COLO668 (cell line): ENCODE measurements around the gene NAGLU.
"Not testable (repeated sequence)": the region's sequence is repeated elsewhere in the genome, so short reads cannot be mapped to it uniquely, and the experiment has no call there.

Experiments used
- DNase-seq: peaks from one replicate; lab custom pipeline; 2025; ENCODE audit not compliant: unreplicated experiment; lab: John Stamatoyannopoulos, UW

NAGLU gene

DNA sequence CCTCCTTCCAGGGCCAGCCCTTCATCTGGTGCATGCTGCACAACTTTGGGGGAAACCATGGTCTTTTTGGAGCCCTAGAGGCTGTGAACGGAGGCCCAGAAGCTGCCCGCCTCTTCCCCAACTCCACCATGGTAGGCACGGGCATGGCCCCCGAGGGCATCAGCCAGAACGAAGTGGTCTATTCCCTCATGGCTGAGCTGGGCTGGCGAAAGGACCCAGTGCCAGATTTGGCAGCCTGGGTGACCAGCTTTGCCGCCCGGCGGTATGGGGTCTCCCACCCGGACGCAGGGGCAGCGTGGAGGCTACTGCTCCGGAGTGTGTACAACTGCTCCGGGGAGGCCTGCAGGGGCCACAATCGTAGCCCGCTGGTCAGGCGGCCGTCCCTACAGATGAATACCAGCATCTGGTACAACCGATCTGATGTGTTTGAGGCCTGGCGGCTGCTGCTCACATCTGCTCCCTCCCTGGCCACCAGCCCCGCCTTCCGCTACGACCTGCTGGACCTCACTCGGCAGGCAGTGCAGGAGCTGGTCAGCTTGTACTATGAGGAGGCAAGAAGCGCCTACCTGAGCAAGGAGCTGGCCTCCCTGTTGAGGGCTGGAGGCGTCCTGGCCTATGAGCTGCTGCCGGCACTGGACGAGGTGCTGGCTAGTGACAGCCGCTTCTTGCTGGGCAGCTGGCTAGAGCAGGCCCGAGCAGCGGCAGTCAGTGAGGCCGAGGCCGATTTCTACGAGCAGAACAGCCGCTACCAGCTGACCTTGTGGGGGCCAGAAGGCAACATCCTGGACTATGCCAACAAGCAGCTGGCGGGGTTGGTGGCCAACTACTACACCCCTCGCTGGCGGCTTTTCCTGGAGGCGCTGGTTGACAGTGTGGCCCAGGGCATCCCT lies 7.4 kb downstream of the NAGLU start:
- DNase-seq = no peak

DNA sequence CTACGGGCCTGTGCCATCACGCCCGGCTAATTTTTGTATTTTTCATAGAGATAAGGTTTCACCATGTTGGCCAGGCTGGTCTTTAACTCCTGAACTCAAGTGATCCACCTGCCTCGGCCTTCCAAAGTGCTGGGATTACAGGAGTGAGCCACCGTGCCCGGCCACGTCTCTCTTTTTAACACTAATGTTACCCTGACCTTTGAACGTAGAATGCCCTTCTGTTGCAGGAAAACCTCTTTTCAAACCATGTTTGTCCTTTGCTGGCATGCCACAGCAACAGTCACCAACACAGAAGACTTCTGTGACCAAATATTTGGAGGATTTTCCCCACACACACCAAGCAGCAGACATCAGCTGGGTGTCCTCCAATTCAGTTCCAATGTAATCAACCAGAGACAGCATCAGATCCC lies 8.8 kb downstream of the NAGLU start:
- DNase-seq = no peak

DNA sequence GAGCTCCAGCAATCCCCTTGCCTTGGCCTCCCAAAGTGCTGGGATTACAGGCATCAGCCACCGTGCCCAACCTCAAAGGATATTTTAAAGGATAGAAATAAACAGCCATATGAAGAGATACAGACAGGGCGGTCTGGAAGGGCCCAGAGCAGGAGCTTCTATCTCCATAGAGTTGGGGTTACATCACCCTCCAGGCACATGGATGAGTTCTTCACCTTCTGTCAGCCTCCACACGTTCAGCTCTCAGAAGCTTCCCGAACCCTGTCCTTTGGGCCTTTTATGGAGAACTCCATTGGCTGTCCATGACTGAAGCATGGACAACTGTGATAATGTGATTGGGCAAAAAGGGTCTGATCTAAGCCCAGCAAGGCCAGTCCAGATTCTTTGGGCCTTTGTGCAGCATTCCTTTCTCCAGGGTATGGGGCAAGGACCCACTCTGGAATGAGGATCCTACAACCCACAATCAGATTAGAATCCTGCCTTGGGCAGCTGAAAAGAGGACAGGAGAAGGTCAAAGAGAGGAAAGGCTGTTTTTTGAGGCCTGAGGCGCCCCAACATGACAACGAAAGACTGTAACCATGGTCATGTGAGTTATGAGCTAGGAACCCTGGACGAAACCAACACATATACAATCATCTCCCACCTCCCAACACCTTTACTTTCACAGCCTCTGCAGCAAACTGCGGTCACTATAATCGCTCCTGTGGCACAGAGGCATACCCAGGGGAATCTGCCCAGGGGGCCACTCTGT lies 9.9 kb downstream of the NAGLU start:
- DNase-seq = not testable (repeated sequence)

DNA sequence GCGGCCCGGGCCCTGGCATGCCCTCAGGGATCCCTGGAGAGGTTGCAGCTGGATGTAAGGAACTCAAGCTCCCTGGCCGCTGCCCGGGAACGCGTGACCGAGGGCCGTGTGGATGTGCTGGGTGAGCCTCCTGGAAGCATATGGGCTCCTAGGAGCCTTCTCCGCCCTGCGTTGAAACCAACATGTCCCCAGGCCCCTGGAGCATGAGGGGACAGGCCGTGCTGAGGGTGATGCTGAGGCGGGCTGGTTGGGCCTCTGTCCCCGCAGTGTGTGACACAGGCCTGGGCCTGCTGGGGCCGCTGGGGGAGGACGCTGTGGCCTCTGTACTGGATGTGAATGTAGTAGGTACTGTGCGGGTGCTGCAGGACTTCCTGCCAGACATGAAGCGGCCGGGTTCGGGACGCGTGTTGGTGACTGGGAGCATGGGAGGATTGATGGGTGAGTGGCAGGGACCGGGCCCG lies 11.0 kb downstream of the NAGLU start:
- DNase-seq = peak; percentile 5

DNA sequence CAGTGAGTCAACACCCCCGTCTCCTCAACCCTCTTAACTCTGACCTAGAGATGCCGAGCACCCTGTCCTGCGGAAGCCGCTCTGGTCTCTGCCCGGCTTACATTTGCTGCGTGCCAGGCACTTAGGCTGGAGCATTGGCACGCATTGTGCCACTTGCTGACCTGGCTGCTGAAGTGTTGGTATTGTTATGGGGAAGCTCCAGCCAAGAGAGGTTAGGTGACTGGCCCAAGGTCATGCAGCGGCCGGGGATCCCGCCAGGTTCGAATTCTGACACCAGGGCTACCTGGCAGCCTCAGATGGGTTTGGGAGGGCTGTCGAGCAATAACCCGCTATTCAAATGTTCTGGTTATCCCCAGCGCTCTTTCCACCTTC lies 11.6 kb downstream of the NAGLU start:
- no peak for DNase-seq

DNA sequence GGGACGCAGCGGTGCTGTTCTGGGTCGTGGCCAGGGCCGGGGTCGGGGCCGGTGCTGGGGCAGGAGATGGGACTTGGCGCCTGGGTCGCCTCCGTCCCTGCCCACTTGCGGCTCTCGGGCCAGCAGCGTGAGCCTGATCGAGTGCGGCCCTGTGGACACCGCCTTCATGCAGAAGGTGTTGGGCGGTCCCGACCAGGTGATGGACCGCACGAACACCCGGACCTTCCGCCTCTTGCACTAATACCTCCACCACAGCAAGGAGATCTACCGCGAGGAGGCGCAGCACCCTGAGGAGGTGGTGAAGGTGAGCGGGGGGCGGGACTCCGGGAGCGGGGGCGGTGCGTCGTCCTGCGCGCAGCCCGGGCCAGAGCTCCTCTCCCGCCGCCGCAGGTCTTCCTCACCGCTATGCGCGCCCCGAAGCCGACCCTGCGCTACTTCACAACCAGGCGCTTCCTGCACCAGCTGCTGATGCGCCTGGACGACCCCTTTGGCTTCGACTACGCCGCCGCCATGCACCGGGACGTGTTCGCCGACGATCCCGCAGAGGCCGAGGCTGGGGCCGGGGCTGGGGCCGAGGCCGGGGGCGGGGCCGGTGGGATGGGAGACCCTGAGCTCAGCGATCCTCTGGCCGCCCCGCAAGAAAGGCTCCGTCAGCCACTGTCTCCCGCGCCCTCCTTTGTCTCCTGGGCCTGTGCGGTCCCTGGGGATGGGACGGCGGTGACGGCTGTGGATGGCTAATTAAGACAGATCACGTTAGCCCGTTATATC lies 12.2 kb downstream of the NAGLU start:
- DNase-seq = peak; percentile 75

DNA sequence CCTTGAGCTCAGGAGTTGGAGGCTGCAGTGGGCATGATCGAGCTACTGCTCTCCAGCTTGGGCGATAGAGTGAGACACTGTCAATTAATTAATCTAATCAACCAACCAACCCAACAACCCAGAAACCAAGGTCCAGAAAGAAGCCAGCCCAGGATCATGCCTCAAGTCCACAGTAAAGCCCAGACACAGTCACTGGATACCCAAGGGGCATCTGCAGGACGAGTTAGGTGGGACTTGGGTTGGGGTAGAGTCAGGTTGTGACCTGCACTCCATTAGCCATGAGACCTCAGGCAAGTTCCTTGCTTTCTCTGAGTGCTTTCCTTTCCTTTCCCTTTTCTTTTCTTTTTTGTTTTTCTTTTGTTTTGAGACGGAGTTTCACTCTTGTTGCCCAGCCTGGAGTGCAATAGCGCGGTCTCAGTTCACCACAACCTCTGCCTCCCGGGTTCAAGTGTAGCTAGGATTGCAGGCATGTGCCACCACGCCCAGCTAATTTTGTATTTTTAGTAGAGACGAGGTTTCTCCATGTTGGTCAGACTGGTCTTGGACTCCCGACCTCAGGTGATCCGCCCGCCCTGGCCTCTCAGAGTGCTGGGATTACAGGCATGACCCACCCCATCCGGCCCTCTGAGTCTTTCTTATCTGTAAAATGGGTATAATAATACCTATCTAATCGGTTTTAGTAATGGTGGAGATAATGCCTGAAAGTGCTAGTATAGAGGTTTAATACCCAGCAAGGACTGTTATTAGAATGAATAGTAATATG lies 13.1 kb downstream of the NAGLU start:
- no peak for DNase-seq

DNA sequence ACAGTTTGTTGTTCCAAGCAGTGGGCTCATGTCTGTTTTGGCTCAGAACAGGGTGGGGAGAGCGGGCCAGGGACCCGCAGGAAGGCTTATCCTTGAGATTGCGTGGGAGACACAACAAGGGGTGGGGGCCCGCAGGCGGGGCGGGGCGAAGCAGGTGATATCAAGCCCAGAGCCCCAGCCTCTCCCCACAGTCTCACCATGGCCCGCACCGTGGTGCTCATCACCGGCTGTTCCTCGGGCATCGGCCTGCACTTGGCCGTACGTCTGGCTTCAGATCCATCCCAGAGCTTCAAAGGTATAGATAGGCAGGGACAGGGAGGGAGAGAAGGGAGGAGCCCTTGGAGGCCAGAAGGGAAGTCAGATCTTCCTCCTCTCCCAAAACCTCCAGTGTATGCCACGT lies 16.7 kb downstream of the NAGLU start, which contains the start of gene HSD17B1:
Gene HSD17B1 (plus strand): TSS at position 188 of the 400 bp plus-strand sequence. CDS start 11 bp downstream, at position 199.
- DNase-seq = not testable (repeated sequence)

DNA sequence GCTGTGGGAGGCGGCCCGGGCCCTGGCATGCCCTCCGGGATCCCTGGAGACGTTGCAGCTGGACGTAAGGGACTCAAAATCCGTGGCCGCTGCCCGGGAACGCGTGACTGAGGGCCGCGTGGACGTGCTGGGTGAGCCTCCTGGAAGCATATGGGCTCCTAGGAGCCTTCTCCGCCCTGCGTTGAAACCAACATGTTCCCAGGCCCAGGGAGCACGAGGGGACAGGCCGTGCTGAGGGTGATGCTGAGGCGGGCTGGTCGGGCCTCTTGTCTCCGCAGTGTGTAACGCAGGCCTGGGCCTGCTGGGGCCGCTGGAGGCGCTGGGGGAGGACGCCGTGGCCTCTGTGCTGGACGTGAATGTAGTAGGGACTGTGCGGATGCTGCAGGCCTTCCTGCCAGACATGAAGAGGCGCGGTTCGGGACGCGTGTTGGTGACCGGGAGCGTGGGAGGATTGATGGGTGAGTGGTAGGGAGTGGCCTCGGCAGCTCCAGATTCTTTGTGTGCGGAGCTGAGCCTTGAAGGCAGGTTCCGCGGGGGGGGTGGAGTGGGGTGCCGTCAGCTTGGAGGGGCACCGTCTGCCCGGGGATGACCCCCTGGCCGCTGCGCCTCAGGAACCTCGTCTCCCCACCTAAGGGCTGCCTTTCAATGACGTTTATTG lies 17.2 kb downstream of the NAGLU start:
- no peak for DNase-seq

DNA sequence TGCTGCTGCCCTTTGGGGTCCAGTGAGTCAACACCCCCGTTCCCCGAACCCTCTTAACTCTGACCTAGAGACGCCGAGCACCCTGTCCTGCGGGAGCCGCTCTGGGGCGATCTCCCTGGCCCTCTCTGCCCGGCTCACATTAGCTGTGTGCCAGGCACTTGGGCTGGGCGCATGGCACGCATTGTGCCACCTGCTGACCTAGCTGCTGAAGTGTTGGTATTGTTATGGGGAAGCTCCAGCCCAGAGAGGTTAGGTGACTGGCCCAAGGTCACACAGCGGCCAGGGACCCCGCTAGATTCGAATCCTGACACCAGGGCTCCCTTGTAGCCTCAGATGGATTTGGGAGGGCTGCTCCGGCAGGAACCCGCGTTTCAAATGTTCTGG lies 17.8 kb downstream of the NAGLU start:
- DNase-seq = peak; percentile 18

DNA sequence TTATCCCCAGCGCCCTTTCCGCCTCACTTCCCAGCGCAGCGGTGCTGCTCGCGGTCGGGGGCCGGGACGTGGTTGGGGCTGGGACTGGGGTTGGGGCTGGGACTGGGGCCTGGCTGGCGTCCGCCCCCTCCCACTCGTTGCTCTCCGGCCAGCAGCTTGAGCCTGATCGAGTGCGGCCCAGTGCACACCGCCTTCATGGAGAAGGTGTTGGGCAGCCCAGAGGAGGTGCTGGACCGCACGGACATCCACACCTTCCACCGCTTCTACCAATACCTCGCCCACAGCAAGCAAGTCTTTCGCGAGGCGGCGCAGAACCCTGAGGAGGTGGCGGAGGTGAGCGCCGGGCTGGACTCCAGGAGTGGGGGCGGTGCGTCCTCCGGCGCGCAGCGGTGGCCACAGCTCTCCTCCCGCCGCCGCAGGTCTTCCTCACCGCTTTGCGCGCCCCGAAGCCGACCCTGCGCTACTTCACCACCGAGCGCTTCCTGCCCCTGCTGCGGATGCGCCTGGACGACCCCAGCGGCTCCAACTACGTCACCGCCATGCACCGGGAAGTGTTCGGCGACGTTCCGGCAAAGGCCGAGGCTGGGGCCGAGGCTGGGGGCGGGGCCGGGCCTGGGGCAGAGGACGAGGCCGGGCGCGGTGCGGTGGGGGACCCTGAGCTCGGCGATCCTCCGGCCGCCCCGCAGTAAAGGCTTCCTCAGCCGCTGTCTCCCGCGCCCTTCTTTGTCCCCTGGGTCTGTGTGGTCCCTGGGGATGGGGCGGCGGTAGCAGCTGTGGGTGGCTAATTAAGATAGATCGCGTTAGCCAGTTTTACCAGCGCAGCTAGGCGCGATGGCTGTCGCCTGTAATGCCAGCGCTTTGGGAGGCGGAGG lies 18.4 kb downstream of the NAGLU start:
- peak; percentile 83 for DNase-seq

DNA sequence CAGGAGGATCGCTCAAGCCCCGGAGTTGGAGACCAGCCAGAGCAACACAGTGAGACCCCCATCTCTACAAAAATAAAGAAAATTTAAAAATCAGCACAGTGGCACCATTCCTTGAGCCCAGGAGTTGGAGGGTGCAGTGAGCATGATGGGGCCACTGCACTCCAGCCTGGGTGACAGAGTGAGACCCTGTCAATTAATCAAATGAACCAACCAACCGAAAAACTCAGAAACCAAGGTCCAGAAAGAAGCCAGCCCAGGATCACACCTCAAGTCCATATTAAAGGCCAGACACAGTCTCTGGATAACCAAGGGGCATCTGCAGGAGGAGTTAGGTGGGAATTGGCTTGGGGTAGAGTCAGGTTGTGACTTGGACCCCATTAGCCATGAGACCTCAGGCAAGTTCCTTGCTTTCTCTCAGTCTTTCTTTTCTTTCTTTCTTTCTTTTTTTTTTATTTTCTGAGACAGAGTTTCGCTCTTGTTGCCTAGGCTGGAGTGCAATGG lies 19.1 kb downstream of the NAGLU start:
- DNase-seq = no peak

DNA sequence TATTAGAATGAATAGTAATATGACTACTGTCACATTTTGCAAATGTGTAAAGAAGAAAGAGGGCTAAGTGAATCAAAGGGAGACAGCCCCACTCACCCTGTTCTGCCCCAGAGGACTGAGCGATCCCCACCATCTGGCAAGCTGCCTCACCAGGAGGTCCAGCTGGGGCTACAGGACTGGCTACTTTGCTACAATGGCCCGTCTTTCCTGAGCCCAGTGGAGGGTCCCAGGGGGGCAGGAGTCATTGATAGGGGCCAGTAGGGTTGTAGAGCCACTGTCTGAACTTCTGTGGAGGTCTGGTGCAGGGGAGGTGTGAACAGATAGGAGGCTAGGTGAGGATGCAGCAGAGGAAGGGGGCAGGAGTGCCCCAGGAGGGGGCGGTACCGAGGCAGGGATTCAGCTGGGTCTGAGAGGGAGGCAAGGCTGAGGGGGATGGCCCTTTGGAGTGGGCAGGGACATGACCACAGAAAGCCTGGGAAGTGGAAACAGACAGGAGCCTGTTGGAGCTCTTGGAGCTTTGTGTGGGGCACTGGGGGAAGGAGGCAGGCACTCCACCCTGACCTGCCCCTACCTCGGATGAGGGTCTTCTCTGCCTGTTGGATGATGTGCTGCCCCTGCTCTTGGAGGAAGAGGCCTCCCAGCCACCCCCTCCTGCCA lies 20.0 kb downstream of the NAGLU start:
- DNase-seq = not testable (repeated sequence)

DNA sequence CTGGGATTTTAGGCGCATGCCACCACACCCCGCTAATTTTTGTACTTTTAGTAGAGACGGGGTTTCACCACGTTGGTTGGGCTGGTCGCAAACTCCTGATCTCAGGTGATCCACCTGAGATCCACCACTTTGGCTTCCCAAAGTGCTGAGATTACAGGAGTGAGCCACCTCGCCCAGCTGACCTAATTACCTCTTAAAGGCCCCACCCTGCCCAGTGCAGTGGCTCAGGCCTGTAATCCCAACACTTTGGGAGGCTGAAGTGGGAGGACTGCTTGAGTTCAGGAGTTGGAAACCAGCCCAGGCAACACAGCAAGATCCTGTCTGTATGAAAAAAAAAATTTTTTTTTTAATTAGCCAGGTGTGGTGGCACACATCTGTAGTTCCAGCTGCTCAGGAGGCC lies 23.0 kb downstream of the NAGLU start:
- no peak for DNase-seq

DNA sequence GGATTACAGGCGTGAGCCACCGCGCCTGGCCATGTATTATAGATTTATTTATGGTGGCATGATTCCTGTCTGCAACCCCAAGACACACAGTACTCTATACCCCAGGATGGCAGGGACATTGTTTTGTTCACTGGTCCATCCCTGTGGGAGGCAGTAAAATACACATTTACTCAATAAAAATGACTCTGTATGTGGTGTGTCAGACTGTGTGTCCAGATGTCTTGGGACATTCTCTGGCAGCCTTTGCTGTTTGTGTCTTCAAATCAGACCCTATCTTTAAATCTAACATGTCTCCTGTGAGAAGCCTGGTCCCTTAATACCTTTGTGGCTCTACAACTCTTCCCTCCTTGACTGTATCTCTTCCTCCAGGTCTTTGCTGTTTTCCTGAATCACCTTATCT lies 24.2 kb downstream of the NAGLU start:
- no peak for DNase-seq

DNA sequence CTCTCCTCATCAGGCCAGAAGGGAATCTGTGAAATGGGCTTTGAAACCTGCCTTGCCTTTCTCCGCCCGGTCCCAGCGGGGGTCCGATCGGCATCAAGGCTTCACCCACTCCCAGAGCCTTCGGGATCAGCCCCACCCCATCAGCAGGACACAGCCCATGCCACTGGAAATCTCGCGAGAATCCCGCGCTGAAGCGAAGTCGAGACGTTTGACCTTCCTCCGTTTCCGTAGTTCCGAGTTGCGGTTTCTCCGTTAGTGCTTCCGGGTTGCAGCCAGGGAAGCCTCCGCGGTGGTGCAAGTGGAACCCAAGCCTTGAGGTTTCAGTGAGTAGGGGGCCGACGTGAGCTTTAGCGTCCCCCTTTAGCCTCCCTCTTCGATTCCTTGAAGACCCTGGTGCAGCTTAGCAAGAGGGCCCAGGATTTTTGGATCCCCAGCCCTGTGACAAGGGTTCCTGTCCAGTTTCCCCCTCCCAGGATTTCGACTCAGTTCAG lies 25.9 kb downstream of the NAGLU start, which contains the start of gene COASY:
Gene COASY (plus strand): TSS at position 252 of the 491 bp plus-strand sequence. CDS start 475 bp downstream, outside the sequence.
- DNase-seq = peak; percentile 92

DNA sequence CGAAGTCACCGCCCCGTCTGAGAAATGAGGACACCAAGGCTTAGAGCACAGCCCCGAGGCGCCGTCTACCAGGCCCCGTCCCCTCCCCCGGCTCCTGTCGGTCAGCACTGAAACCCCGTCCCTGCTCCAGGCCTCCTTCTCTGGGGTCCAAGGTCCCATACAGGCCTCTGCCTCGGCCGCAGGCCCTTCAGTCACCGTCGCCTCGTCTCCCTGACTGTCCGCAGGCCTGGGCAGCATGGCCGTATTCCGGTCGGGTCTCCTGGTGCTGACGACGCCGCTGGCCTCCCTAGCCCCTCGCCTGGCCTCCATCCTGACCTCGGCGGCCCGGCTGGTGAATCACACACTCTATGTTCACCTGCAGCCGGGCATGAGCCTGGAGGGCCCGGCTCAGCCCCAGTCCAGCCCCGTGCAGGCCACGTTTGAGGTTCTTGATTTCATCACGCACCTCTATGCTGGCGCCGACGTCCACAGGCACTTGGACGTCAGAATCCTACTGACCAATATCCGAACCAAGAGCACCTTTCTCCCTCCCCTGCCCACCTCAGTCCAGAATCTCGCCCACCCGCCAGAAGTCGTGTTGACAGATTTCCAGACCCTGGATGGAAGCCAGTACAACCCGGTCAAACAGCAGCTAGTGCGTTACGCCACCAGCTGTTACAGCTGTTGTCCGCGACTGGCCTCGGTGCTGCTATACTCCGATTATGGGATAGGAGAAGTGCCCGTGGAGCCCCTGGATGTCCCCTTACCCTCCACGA lies 26.5 kb downstream of the NAGLU start:
- DNase-seq = peak; percentile 27
